Endothelial cell (in vitro differentiated cells): ENCODE results near the gene MLLT6. TPM values are rescaled to one million over a fixed set of nuclear protein-coding genes. Genes with fewer than 3 reads are reported as not detected.
"Not testable (repeated sequence)": the region's sequence is repeated elsewhere in the genome, so short reads cannot be mapped to it uniquely, and the experiment has no call there.

Source experiments
- DNase-seq: peaks from one replicate; pipeline ENCODE4 v3.0.0; 2021; ENCODE audit warnings: low spot score
- H3K27ac Mint-ChIP-seq: one replicate; pipeline ENCODE4 v1.8.0; 2021; ENCODE audit warnings: mixed read lengths, inconsistent platforms; ENCODE audit not compliant: unreplicated experiment
- H3K27me3 Mint-ChIP-seq: one replicate; pipeline ENCODE4 v1.8.0; 2021; ENCODE audit warnings: mild to moderate bottlenecking, moderate library complexity, mixed read lengths, inconsistent platforms; ENCODE audit not compliant: unreplicated experiment
- H3K36me3 Mint-ChIP-seq: one replicate; pipeline ENCODE4 v1.8.0; 2021; ENCODE audit warnings: mild to moderate bottlenecking, low read depth, mixed read lengths, inconsistent platforms; ENCODE audit not compliant: unreplicated experiment
- H3K4me1 Mint-ChIP-seq: one replicate; pipeline ENCODE4 v1.8.0; 2021; ENCODE audit warnings: mild to moderate bottlenecking, mixed read lengths, inconsistent platforms; ENCODE audit not compliant: unreplicated experiment
- H3K4me3 Mint-ChIP-seq: one replicate; pipeline ENCODE4 v1.8.0; 2021; ENCODE audit warnings: mild to moderate bottlenecking, mixed read lengths, inconsistent platforms; ENCODE audit not compliant: unreplicated experiment
- H3K9me3 Mint-ChIP-seq: one replicate; pipeline ENCODE4 v1.8.0; 2021; ENCODE audit warnings: mixed read lengths, inconsistent platforms; ENCODE audit not compliant: unreplicated experiment
- total RNA-seq: library from RNA; stranded (reverse); fragmentation: NEBNext Ultra II Directional; extraction: Animal tissue kit (Norgen Biotek cat#: 25700); gene quantifications from one replicate; pipeline ENCODE4 v1.2.1, GENCODE V29; 2021; ENCODE audit not compliant: unreplicated experiment
- TF ChIP-seq, protein P1 (sequence below): fragments of 200-600 bp; sonication (generic); IDR thresholded peaks from one replicate; pipeline ENCODE4 v1.5.0; 2021; ENCODE audit warnings: antibody characterized with exemption; ENCODE audit not compliant: unreplicated experiment

The MLLT6 gene
- total RNA-seq, 1 donor from 2014 or later, result 33.8 TPM

DNA sequence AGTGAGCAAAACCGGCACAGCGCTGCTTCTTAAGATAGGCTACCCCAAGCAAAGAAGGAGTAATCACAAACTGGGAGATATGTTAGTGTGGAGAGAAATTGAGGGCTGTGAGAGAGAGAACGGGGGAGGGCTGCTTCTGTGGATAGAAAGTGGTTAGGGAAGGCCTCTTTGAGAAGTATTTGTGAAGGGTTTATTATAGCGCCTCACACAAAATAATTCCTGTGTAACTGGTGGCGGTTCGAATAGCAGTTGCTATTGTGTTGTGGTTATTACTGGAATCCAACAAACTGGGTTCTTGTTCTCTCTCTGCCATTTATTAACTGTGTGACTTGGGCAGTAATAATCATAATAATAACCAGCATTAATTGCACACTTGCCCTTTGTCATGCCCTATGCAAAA lies 15.9 kb downstream of the MLLT6 start:
- Mint-ChIP-seq H3K9me3 (no peaks in the 10 kb centered on the region), H3K27ac (no peak overlapping the region), H3K4me3 (no peak overlapping the region), H3K4me1 (peaks cover 7% of the 10 kb centered on the region), H3K36me3 (peaks cover 9% of the 10 kb centered on the region), H3K27me3 (peaks cover 5% of the 10 kb centered on the region)
- TF ChIP-seq, protein P1, sequence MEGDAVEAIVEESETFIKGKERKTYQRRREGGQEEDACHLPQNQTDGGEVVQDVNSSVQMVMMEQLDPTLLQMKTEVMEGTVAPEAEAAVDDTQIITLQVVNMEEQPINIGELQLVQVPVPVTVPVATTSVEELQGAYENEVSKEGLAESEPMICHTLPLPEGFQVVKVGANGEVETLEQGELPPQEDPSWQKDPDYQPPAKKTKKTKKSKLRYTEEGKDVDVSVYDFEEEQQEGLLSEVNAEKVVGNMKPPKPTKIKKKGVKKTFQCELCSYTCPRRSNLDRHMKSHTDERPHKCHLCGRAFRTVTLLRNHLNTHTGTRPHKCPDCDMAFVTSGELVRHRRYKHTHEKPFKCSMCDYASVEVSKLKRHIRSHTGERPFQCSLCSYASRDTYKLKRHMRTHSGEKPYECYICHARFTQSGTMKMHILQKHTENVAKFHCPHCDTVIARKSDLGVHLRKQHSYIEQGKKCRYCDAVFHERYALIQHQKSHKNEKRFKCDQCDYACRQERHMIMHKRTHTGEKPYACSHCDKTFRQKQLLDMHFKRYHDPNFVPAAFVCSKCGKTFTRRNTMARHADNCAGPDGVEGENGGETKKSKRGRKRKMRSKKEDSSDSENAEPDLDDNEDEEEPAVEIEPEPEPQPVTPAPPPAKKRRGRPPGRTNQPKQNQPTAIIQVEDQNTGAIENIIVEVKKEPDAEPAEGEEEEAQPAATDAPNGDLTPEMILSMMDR, result no peak
- no peak for DNase-seq

DNA sequence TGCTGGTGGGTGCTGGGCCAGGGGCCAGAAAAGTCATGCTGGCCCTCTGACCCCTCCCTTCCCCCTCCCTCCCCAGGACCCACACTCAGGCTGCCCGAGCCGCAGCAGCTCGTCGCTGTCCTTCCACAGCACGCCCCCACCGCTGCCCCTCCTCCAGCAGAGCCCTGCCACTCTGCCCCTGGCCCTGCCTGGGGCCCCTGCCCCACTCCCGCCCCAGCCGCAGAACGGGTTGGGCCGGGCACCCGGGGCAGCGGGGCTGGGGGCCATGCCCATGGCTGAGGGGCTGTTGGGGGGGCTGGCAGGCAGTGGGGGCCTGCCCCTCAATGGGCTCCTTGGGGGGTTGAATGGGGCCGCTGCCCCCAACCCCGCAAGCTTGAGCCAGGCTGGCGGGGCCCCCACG lies 16.7 kb downstream of the MLLT6 start:
- H3K4me1 Mint-ChIP-seq, result peaks cover 5% of the 10 kb centered on the region
- H3K4me3 Mint-ChIP-seq, result no peak overlapping the region
- TF ChIP-seq, protein P1, result no peak
- no peaks in the 10 kb centered on the region for H3K9me3 Mint-ChIP-seq
- DNase-seq, result no peak
- no peak overlapping the region for H3K27ac Mint-ChIP-seq
- H3K36me3 Mint-ChIP-seq, result peaks cover 9% of the 10 kb centered on the region
- H3K27me3 Mint-ChIP-seq, result peaks cover 6% of the 10 kb centered on the region

DNA sequence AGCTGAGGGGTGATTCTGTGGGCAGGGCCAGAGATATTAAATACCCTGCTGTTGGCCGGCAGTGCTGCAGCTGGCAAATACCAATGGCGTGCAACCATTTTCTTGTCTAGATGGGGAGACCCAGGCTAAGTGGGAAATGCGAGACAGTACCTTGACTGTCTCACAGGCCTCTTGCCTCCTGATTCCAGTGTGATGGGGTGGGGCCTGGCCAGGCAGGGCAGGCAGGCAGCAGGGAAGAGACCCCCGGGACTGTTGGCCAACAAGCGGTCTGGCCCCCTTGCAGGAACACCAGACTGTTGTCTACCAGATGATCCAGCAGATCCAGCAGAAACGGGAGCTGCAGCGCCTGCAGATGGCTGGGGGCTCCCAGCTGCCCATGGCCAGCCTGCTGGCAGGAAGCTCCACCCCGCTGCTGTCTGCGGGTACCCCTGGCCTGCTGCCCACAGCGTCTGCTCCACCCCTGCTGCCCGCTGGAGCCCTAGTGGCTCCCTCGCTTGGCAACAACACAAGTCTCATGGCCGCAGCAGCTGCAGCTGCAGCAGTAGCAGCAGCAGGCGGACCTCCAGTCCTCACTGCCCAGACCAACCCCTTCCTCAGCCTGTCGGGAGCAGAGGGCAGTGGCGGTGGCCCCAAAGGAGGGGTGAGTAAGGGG lies 19.4 kb downstream of the MLLT6 start:
- H3K27me3 Mint-ChIP-seq, result peaks cover 7% of the 10 kb centered on the region
- no peak for DNase-seq
- TF ChIP-seq, protein P1, result no peak
- no peaks in the 10 kb centered on the region for H3K9me3 Mint-ChIP-seq
- no peak overlapping the region for H3K4me3 Mint-ChIP-seq
- H3K4me1 Mint-ChIP-seq, result peaks cover 11% of the 10 kb centered on the region
- no peak overlapping the region for H3K27ac Mint-ChIP-seq
- peaks cover 14% of the 10 kb centered on the region for H3K36me3 Mint-ChIP-seq

DNA sequence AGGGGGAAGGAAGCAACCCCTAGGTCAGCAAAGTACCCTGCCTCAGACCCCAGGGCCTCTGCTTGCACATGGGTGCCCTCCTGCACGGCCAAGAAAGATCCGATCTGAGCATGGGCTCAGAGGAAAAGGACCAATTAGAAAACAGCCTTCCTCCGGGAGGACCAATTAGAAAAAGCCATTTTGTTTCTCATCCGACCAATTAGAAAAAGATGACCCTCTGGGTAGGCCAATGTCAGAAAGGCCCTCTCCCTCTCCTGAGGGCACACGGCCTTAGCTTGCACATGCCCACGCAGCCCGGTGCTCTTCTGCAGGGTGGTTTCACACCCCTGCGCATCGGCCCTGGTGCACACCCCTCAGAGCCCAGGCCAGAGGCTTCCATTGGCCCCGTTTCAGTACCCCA lies 20.0 kb downstream of the MLLT6 start:
- Mint-ChIP-seq H3K9me3 (no peaks in the 10 kb centered on the region), H3K4me3 (no peak overlapping the region), H3K4me1 (peaks cover 11% of the 10 kb centered on the region), H3K36me3 (peaks cover 14% of the 10 kb centered on the region), H3K27me3 (peaks cover 7% of the 10 kb centered on the region), H3K27ac (no peak overlapping the region)
- TF ChIP-seq, protein P1, result no peak
- DNase-seq, result no peak

DNA sequence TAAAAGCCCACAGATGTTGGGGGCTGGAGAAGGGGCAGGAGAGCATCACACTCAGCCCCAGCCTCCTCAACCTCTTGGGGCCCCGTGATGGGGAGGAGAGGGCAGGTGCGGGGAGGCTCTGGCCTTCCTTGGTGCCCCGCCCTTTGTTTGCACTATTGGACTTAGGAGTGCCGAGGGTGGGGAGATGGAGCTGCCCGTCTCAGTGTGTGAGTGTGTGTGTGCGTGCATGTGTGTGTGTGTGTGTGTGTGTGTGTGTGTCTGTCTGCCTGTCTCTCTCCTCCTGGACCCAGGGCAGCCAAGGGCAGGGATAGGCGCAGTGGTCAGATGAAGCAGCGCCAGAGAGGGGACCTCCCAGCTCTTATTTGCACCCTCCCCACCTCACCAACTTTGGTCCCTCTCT lies 21.1 kb downstream of the MLLT6 start:
- not testable (repeated sequence) for H3K27ac Mint-ChIP-seq, H3K9me3 Mint-ChIP-seq, H3K4me3 Mint-ChIP-seq, DNase-seq, H3K36me3 Mint-ChIP-seq, H3K27me3 Mint-ChIP-seq
- H3K4me1 Mint-ChIP-seq, result peaks cover 18% of the 10 kb centered on the region
